Measurements from ENCODE around the gene MPIG6B.
A peak's percentile ranks its signal among the peaks of the same experiment; 100 is the strongest.

The MPIG6B gene

DNA sequence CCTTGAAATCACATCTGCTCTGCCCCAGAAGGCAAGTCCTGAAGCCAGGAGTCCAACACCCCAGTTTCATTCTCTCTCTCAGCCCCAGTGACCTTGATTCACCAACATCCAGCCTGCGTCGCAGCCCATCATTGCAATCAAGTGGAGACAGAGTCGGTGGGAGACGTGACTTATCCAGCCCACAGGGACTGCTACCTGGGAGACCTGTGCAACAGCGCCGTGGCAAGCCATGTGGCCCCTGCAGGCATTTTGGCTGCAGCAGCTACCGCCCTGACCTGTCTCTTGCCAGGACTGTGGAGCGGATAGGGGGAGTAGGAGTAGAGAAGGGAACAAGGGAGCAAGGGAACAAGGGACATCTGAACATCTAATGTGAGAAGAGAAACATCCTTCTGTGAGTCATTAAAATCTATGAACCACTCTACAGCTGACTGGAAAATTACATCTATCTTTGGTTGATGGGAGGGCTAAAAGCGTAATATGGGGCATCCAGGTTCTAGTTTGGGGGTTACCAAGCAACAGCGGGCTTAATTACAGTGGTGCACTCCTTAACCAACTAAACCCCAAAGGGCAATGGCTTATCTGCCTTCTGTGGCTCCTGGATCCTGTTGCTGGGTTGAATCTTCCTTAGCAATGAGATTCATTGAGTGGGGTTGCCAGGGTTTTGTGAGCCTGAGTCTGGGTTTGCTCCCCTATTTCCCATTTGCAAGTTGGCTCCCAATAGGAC is 5.5 kb upstream of the MPIG6B start:
- Histone ChIP-seq H3K4me1 (ENCODE audit: control insufficient read depth, insufficient read depth, low read length) (peaks cover 4% of the 10 kb centered on the region), H3K4me3 (ENCODE audit: low read depth, low read length) (no peak overlapping the region), H3K27ac (ENCODE audit: extremely low read depth, low read depth, low read length) (no peak overlapping the region), H3K36me3 (ENCODE audit: control insufficient read depth in 2 of 2, insufficient read depth in 1 of 2, low read length in 2 of 2) (no peaks in the 10 kb centered on the region), H3K9me3 (ENCODE audit: control insufficient read depth, insufficient read depth, low read depth, low read length) (no peaks in the 10 kb centered on the region)
- ChIA-PET POLR2A (no interaction called here), CTCF (interaction anchor here (0.7 kb wide), 1 partner anchor 23 kb away, joined by 3 read pairs; no protein-coding TSS in a partner anchor)
- TF ChIP-seq, protein P1, sequence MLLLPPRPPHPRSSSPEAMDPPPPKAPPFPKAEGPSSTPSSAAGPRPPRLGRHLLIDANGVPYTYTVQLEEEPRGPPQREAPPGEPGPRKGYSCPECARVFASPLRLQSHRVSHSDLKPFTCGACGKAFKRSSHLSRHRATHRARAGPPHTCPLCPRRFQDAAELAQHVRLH (tag by site-specific recombination; IDR thresholded peaks at IDR 0.05) = no peak
- 0 out of 2 replicates have a peak, but pooled peaks have one; percentile 30 for TF ChIP-seq CTCF (tag by site-specific recombination; IDR thresholded peaks at IDR 0.05)

GRCh38 chr6:31718265-31718664 is 4.9 kb upstream of the MPIG6B start:
- ChIA-PET CTCF (no interaction called here), POLR2A (no interaction called here)
- peaks cover 4% of the 10 kb centered on the region for H3K4me1 ChIP-seq (ENCODE audit: control insufficient read depth, insufficient read depth, low read length)
- no peak overlapping the region for H3K4me3 ChIP-seq (ENCODE audit: low read depth, low read length)
- no peak overlapping the region for H3K27ac ChIP-seq (ENCODE audit: extremely low read depth, low read depth, low read length)
- TF ChIP-seq ZBTB7A (tag by site-specific recombination; IDR thresholded peaks at IDR 0.05; ENCODE audit: low read depth) = no peak
- TF ChIP-seq PRDM6 (tag by site-specific recombination; IDR thresholded peaks at IDR 0.05) = no peak
- TF ChIP-seq ZEB2 (tag by site-specific recombination; IDR thresholded peaks at IDR 0.05) = no peak
- TF ChIP-seq KLF10 (tag by site-specific recombination; IDR thresholded peaks at IDR 0.05) = no peak
- TF ChIP-seq ZNF623 (tag by site-specific recombination; IDR thresholded peaks at IDR 0.05) = no peak
- no peak for TF ChIP-seq ZBTB6 (tag by site-specific recombination; IDR thresholded peaks at IDR 0.05)
- TF ChIP-seq ZNF157 (tag by site-specific recombination; IDR thresholded peaks at IDR 0.05) = no peak
- TF ChIP-seq, protein P2, sequence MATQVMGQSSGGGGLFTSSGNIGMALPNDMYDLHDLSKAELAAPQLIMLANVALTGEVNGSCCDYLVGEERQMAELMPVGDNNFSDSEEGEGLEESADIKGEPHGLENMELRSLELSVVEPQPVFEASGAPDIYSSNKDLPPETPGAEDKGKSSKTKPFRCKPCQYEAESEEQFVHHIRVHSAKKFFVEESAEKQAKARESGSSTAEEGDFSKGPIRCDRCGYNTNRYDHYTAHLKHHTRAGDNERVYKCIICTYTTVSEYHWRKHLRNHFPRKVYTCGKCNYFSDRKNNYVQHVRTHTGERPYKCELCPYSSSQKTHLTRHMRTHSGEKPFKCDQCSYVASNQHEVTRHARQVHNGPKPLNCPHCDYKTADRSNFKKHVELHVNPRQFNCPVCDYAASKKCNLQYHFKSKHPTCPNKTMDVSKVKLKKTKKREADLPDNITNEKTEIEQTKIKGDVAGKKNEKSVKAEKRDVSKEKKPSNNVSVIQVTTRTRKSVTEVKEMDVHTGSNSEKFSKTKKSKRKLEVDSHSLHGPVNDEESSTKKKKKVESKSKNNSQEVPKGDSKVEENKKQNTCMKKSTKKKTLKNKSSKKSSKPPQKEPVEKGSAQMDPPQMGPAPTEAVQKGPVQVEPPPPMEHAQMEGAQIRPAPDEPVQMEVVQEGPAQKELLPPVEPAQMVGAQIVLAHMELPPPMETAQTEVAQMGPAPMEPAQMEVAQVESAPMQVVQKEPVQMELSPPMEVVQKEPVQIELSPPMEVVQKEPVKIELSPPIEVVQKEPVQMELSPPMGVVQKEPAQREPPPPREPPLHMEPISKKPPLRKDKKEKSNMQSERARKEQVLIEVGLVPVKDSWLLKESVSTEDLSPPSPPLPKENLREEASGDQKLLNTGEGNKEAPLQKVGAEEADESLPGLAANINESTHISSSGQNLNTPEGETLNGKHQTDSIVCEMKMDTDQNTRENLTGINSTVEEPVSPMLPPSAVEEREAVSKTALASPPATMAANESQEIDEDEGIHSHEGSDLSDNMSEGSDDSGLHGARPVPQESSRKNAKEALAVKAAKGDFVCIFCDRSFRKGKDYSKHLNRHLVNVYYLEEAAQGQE (tag by site-specific recombination; IDR thresholded peaks at IDR 0.05) = no peak
- TF ChIP-seq ZBTB26 (tag by site-specific recombination; optimal IDR thresholded peaks at IDR 0.05) = no peak
- TF ChIP-seq ZNF248 (tag by site-specific recombination; IDR thresholded peaks at IDR 0.05) = no peak
- no peak for TF ChIP-seq ZNF174 (tag by site-specific recombination; IDR thresholded peaks at IDR 0.05)
- no peak for TF ChIP-seq TCF7L2 (IDR thresholded peaks at IDR 0.05; ENCODE audit: borderline replicate concordance, low read depth, low read length)
- no peak for TF ChIP-seq ZNF175 (tag by site-specific recombination; IDR thresholded peaks at IDR 0.05)
- H3K9me3 ChIP-seq (ENCODE audit: control insufficient read depth, insufficient read depth, low read depth, low read length) = no peaks in the 10 kb centered on the region
- H3K36me3 ChIP-seq (ENCODE audit: control insufficient read depth in 2 of 2, insufficient read depth in 1 of 2, low read length in 2 of 2) = no peaks in the 10 kb centered on the region
